Stomach (tissue), 9 donors: ENCODE data around the gene AFF4. TPM values are rescaled to one million over a fixed set of nuclear protein-coding genes. Genes with fewer than 3 reads are reported as not detected.

Experiments
- DNase-seq, 2 donors: peaks; one replicate each; pipeline versions ENCODE4 v3.0.0 to v3.0.0-alpha.2; 2013 to 2019
- H3K27ac ChIP-seq, 5 donors: fragments of 200-600 bp in 4 of 5; sonication (generic) in 4 of 5; one replicate each; pipeline ENCODE4 v1.5.1; 2013 to 2019; ENCODE audit warnings: mild to moderate bottlenecking in 1 of 5, moderate library complexity in 1 of 5
- H3K27me3 ChIP-seq, 3 donors: fragments of 200-600 bp; sonication (generic); one replicate each; pipeline ENCODE4 v1.5.1; 2017 to 2019; ENCODE audit warnings: mixed run types in 1 of 3
- H3K36me3 ChIP-seq, 4 donors: fragments of 200-600 bp; sonication (generic); 1 replicate in 3 of 4; 2 replicates in 1 of 4; pipeline ENCODE4 v1.5.1; 2016 to 2019
- H3K4me1 ChIP-seq, 4 donors: fragments of 200-600 bp; sonication (generic); one replicate each; pipeline ENCODE4 v1.5.1; 2016 to 2019
- H3K4me3 ChIP-seq, 4 donors: fragments of 200-600 bp; sonication (generic) in 3 of 4; one replicate each; pipeline ENCODE4 v1.5.1; 2016 to 2019; ENCODE audit warnings: mild to moderate bottlenecking in 1 of 4
- H3K9me3 ChIP-seq, 4 donors: fragments of 200-600 bp; sonication (generic); one replicate each; pipeline ENCODE4 v1.5.1; 2016 to 2019
- EP300 ChIP-seq: sonication (generic); formaldehyde crosslinking; IDR thresholded peaks from one replicate; pipeline ENCODE4 v1.6.1; 2017; ENCODE audit warnings: antibody characterized with exemption
- POLR2A ChIP-seq, 4 donors: fragments of 450-650 bp; IDR thresholded peaks; one replicate each; pipeline ENCODE4 v1.6.1; 2016; ENCODE audit warnings: antibody characterized with exemption in 4 of 4, control low read depth in 2 of 4, mild to moderate bottlenecking in 1 of 4, moderate library complexity in 1 of 4
- POLR2AphosphoS5 ChIP-seq, 3 donors: sonication (generic); formaldehyde crosslinking; IDR thresholded peaks; one replicate each; pipeline ENCODE4 v1.6.1; 2016; ENCODE audit warnings: antibody characterized with exemption in 3 of 3
- WGBS, 5 donors: extraction: QIAGEN DNeasy Blood & Tissue Kit in 3 of 5; methylation state at CpG; one replicate each; pipeline versions ENCODE4 v1.1.5 to v1.1.7; 2013 to 2018; 5-methylcytosine and 5-hydroxymethylcytosine counted together
- intact Hi-C: fragments of 100-400 bp; cut with DNase I; formaldehyde crosslinking; loops from one replicate; pipeline ENCODE4 v1.15.1; 2023; ENCODE audit warnings: low total_unique reads
- polyA plus RNA-seq, 3 donors: library from polyadenylated mRNA; stranded (reverse); fragments of 200-250 nt; gene quantifications; one replicate each; pipeline ENCODE4 v1.2.3, GENCODE V29; 2013
- total RNA-seq, 5 donors: library from RNA; depleted of rRNA; stranded (reverse); fragments of >200 nt; gene quantifications; one replicate each; pipeline versions ENCODE4 v1.1.0 to v1.2.3, GENCODE V29; 2014 to 2016
- TF ChIP-seq, protein P1 (sequence below), 7 experiments: fragments of 450-650 bp in 4 of 7; fragments of 200-600 bp in 3 of 7; sonication (generic) in 3 of 7; IDR thresholded peaks; one replicate each; pipeline ENCODE4 v1.5.1; 2016 to 2019; ENCODE audit warnings: antibody characterized with exemption in 7 of 7, control low read depth in 2 of 7, mild to moderate bottlenecking in 1 of 7
- donor health status: healthy with polysubstance abuse.
- donor health status: Bipolar disorder and iron deficiency.
- donor health status: healthy.

The AFF4 gene
- total and polyA plus RNA-seq, 8 donors, result 7.0 to 133 (median 50.9) TPM

DNA sequence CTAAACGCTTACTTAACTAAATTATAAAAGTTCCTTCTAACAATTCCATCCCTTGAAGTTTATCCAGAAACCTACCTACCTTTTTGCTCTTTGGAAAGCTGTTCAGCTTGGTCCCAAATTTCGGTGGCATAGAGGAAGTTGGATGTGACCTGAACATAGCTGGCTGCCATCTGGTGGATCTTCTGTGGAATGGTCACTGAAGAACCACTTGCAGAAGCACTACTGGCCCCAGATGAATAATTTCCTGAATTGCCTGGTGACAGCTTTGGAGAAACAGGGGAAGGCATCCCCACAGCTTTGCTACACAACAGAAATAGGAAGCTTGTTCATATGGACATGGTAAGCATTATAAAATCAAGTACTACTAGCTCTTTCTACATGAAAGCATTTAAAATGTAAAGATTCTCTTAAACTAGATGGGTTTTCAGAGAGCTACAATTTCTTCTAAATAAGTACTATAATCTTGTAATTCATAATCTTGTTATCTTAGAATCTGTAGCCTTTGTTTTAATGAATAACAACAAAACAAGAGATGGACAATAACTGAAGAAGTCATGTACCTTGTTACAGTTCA is 80.1 kb downstream of the AFF4 start:
- intact Hi-C loops, result no loop called here
- 20 to 33% (median 26%) methylated on average over 2 of the region's 2 CpGs for WGBS, 5 donors
- TF ChIP-seq POLR2AphosphoS5 (IDR thresholded peaks at IDR 0.05) (peak in 1 of 3 donors; percentile 82), EP300 (no peak)
- TF ChIP-seq, protein P1, sequence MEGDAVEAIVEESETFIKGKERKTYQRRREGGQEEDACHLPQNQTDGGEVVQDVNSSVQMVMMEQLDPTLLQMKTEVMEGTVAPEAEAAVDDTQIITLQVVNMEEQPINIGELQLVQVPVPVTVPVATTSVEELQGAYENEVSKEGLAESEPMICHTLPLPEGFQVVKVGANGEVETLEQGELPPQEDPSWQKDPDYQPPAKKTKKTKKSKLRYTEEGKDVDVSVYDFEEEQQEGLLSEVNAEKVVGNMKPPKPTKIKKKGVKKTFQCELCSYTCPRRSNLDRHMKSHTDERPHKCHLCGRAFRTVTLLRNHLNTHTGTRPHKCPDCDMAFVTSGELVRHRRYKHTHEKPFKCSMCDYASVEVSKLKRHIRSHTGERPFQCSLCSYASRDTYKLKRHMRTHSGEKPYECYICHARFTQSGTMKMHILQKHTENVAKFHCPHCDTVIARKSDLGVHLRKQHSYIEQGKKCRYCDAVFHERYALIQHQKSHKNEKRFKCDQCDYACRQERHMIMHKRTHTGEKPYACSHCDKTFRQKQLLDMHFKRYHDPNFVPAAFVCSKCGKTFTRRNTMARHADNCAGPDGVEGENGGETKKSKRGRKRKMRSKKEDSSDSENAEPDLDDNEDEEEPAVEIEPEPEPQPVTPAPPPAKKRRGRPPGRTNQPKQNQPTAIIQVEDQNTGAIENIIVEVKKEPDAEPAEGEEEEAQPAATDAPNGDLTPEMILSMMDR (IDR thresholded peaks at IDR 0.05), result peak in 5 of 7 experiments; percentile 35 to 78 (median 54)

DNA sequence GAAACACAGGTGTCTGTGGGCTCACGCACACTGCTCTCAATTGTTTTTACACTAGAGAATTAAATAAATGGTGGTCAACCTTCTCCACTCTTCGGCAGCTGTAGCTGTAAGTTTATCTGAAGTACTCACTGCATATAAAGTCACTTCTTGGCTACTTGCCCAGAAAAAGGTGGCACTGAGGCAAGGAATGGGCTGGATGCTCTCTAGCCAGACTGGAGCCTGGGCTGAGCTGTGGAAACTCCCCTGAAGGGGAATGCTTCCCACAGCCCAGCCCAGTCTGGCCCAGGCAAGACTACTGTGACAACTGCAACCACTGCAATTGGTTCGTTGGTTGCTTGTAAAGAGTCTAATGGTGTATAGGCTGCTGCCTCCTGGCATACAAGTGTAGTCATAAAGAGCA is 85.5 kb downstream of the AFF4 start:
- Histone ChIP-seq H3K4me3 (no peak overlapping the region), H3K9me3 (no peaks in the 10 kb centered on the region), H3K4me1 (peaks cover 6 to 33% (median 16%) of the 10 kb centered on the region in 4 donors), H3K27me3 (no peaks in the 10 kb centered on the region), H3K27ac (peak overlapping the region in 2 of 5 donors; percentile 42 to 48), H3K36me3 (peaks cover 21 to 84% (median 79%) of the 10 kb centered on the region in 4 donors)
- peak; percentile 40 to 76 for DNase-seq
- TF ChIP-seq POLR2A (IDR thresholded peaks at IDR 0.05) (no peak), POLR2AphosphoS5 (IDR thresholded peaks at IDR 0.05) (peak in 1 of 3 donors; percentile 6), EP300 (no peak)
- TF ChIP-seq, protein P1 (IDR thresholded peaks at IDR 0.05), result no peak
- intact Hi-C loops, result no loop called here
- 38 to 51% (median 45%) methylated on average over 3 of the region's 3 CpGs for WGBS, 5 donors

More for the DNA sequence above, 80.1 kb downstream of the AFF4 start:
- Histone ChIP-seq H3K4me3 (no peak overlapping the region), H3K9me3 (no peaks in the 10 kb centered on the region), H3K36me3 (peaks cover 51 to 99% (median 93%) of the 10 kb centered on the region in 4 donors), H3K27me3 (no peaks in the 10 kb centered on the region), H3K27ac (no peak overlapping the region), H3K4me1 (peaks cover 0 to 6% (median 0%) of the 10 kb centered on the region in 4 donors)
- DNase-seq, result peak; percentile 55 to 87

DNA sequence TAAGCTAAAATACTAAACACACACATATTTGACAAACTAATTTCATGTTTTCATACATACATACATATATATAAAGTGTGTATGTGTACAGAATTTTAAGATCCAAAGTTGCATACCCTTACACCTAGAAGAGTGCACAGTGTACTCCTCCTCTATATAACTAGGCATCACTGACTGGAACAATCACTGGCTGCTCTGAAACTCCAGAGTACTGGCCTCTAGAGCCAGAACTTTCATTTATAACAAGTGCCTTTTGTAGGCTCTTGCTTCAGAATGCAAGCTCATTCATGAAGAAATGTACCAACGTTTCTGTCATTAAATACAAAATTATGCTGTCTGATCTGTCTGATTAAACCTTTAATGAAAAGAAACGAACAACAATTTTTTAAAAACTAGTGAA is 86.0 kb downstream of the AFF4 start:
- 64 to 68% (median 67%) methylated on average over 2 of the region's 2 CpGs for WGBS, 5 donors
- Histone ChIP-seq H3K27me3 (no peaks in the 10 kb centered on the region), H3K27ac (no peak overlapping the region), H3K9me3 (no peaks in the 10 kb centered on the region), H3K4me1 (peaks cover 6 to 37% (median 21%) of the 10 kb centered on the region in 4 donors), H3K4me3 (no peak overlapping the region), H3K36me3 (peaks cover 21 to 81% (median 76%) of the 10 kb centered on the region in 4 donors)
- intact Hi-C loops, result no loop called here
- DNase-seq, result no peak
- no peak for TF ChIP-seq POLR2A (IDR thresholded peaks at IDR 0.05)
- no peak for TF ChIP-seq POLR2AphosphoS5 (IDR thresholded peaks at IDR 0.05)
- no peak for TF ChIP-seq EP300
- TF ChIP-seq, protein P1 (IDR thresholded peaks at IDR 0.05), result no peak

DNA sequence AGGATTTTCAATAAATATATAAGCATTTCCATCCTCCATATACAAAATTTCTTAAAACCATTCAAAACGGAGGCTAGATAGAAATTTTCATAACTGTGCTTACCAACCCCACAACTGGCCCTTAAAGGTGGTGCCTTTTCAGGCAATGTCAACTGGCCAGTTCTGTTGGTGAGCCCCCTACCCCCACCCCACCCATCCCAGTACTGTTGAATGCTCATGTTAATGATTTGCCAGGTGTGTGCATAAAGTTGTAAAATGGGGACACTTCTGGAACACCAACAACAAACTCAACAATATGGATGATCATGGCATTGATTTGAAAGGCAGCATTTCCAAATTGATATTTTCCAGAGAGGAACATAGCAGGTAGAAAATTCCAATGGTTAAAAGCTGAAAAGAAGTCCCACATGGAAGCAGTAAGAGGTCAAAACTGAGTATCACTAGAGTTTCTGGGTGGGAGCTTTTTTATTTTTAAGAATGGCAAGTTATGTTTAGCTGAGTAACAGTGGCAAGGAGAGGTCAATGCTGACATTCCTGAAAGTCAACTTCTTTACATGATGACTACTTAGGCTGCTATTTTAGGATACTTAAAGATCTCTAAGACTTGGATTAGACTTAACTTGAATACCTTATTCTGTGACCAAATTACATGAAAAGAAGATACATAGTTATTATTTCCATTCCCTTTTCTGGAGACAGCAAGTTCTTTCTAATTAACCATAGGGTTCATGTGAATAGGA is 87.2 kb downstream of the AFF4 start:
- no peak for TF ChIP-seq EP300
- TF ChIP-seq POLR2AphosphoS5 (IDR thresholded peaks at IDR 0.05), result no peak
- TF ChIP-seq POLR2A (IDR thresholded peaks at IDR 0.05), result no peak
- TF ChIP-seq, protein P1 (IDR thresholded peaks at IDR 0.05), result no peak
- DNase-seq, result no peak
- H3K4me1 ChIP-seq, result peaks cover 15 to 47% (median 26%) of the 10 kb centered on the region in 4 donors
- H3K27me3 ChIP-seq, result no peaks in the 10 kb centered on the region
- H3K9me3 ChIP-seq, result no peaks in the 10 kb centered on the region
- intact Hi-C loops, result no loop called here
- WGBS, 5 donors, result 78 to 96% (median 84%) methylated on average over 1 of the region's 1 CpG
- peaks cover 12 to 76% (median 71%) of the 10 kb centered on the region in 4 donors for H3K36me3 ChIP-seq
- H3K27ac ChIP-seq, result peak overlapping the region in 1 of 5 donors; percentile 7
- no peak overlapping the region for H3K4me3 ChIP-seq
